TTC549 (cell line): Measurements from ENCODE around the gene LAMB1.

Source experiments
- FAIRE-seq: peaks from 2 replicates; lab custom pipeline; 2012; peaks lifted over from hg19 to GRCh38; lab: Jason Lieb, UNC

LAMB1 gene

GRCh38 chr7:108017776-108018151 is 14.8 kb upstream of the LAMB1 start:
- FAIRE-seq, result no peak

GRCh38 chr7:108016841-108017775 is 14.1 kb upstream of the LAMB1 start:
- FAIRE-seq, result no peak

- no peak for FAIRE-seq
Observed at GRCh38 chr7:108015740-108016139, 12.8 kb upstream of the LAMB1 start.

GRCh38 chr7:108014747-108015682 is 12.1 kb upstream of the LAMB1 start:
- no peak for FAIRE-seq

- FAIRE-seq, result no peak
Observed at GRCh38 chr7:108014215-108014614, 11.3 kb upstream of the LAMB1 start.

GRCh38 chr7:108012499-108013430 is 9.8 kb upstream of the LAMB1 start:
- no peak for FAIRE-seq

- no peak for FAIRE-seq
Observed at GRCh38 chr7:108010377-108010776, 7.4 kb upstream of the LAMB1 start.

- FAIRE-seq, result no peak
Observed at GRCh38 chr7:108009873-108010272, 6.9 kb upstream of the LAMB1 start.

GRCh38 chr7:108008827-108009226 is 5.9 kb upstream of the LAMB1 start:
- FAIRE-seq, result no peak

GRCh38 chr7:108008240-108008639 is 5.3 kb upstream of the LAMB1 start:
- FAIRE-seq, result no peak

GRCh38 chr7:108007762-108008161 is 4.8 kb upstream of the LAMB1 start:
- no peak for FAIRE-seq

- FAIRE-seq, result no peak
Observed at GRCh38 chr7:108007261-108007660, 4.3 kb upstream of the LAMB1 start.

GRCh38 chr7:108004220-108005142 is 1.5 kb upstream of the LAMB1 start:
- FAIRE-seq, result no peak

GRCh38 chr7:108003599-108003935 is 606 bp upstream of the LAMB1 start:
- FAIRE-seq, result no peak

GRCh38 chr7:108001764-108002725 is 916 bp downstream of the LAMB1 start:
- FAIRE-seq, result no peak

- no peak for FAIRE-seq
Observed at GRCh38 chr7:108000875-108001763, 1.8 kb downstream of the LAMB1 start.

GRCh38 chr7:107999779-108000560 is 3.0 kb downstream of the LAMB1 start:
- FAIRE-seq, result no peak
